ENCODE measurements around the gene PCDHGA3.
"Not testable (repeated sequence)": the region's sequence is repeated elsewhere in the genome, so short reads cannot be mapped to it uniquely, and the experiment has no call there.

The PCDHGA3 gene

DNA sequence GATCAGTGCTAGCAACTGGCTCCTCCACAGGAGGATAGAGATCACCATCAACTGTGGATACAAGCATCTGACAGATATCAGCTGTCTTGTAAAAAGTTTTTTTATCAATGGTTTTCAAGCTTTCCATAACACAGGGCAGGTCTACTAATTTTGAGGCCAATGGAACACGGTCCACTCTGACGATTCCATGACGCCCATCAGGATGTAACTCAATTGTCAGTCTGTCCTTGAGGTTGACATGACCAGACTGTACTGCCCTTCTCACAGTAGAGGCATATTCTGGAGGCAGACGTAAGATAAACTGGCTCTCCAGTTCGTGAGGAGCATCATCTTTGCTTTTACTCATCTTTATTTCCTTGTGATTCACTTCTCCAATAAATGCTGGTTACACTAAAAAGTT is 23.9 kb upstream of the PCDHGA3 start:
- peak overlapping the region; percentile 98 for H3K4me3 ChIP-seq (ENCODE audit: low read depth, low read length)

DNA sequence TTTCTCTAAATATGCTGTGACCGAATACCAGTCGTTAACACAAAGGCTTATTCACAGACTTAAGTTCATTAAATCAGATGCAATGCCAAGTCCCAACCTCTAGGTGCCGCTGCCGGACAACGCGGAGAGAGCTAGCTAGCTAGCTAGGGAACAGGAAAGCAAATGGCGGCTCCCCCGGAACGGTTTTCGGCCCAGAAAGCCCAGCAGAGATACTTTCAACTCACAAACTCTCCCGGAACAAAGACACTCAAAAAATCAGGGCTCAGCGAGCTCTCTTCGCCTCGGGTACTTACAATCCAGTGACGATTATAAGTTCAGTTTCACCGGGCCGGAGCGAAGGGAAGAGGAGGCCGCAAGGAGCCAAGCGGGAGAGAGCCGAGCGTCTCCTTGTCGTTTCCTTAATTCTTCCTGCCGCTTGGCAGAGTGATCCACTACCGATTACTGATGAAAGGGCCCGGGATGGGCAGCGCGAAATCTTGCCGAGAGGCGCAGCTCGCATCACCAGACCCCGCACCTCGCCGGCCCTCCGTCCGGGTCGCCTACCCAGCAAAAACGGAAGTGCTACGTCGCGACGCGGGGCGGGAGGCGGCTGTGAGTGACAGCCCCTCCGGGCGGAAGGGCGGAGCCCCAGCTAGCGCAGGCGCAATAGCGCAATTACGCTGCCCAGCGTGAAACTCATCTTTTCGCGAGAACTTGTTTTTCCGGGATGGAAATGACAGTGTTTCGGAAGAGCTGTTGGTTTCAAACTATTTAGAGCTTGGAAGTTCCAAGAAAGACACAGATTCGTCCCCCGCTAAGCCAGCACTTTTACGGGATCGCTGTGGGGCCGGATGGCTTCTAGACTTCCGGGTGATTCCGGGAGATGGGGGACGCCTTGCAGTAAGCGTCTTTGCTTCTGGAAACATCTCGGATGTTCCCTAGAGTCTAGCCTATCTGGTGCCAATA is 23.1 kb upstream of the PCDHGA3 start, which contains the start of gene TAF7:
TSS of gene TAF7 (minus strand) at position 560 of the 945 bp plus-strand sequence. CDS start 740 bp downstream, outside the sequence.
- TF ChIP-seq, protein P1, sequence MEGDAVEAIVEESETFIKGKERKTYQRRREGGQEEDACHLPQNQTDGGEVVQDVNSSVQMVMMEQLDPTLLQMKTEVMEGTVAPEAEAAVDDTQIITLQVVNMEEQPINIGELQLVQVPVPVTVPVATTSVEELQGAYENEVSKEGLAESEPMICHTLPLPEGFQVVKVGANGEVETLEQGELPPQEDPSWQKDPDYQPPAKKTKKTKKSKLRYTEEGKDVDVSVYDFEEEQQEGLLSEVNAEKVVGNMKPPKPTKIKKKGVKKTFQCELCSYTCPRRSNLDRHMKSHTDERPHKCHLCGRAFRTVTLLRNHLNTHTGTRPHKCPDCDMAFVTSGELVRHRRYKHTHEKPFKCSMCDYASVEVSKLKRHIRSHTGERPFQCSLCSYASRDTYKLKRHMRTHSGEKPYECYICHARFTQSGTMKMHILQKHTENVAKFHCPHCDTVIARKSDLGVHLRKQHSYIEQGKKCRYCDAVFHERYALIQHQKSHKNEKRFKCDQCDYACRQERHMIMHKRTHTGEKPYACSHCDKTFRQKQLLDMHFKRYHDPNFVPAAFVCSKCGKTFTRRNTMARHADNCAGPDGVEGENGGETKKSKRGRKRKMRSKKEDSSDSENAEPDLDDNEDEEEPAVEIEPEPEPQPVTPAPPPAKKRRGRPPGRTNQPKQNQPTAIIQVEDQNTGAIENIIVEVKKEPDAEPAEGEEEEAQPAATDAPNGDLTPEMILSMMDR (IDR thresholded peaks at IDR 0.05; ENCODE audit: borderline replicate concordance, insufficient read depth, low read depth, low read length): peak; percentile 84
- H3K4me3 ChIP-seq (ENCODE audit: low read depth, low read length): peak within 1 kb of the TSS; percentile 98

More for the DNA sequence above, 23.9 kb upstream of the PCDHGA3 start:
- TF ChIP-seq, protein P1 (IDR thresholded peaks at IDR 0.05; ENCODE audit: borderline replicate concordance, insufficient read depth, low read depth, low read length): no peak

DNA sequence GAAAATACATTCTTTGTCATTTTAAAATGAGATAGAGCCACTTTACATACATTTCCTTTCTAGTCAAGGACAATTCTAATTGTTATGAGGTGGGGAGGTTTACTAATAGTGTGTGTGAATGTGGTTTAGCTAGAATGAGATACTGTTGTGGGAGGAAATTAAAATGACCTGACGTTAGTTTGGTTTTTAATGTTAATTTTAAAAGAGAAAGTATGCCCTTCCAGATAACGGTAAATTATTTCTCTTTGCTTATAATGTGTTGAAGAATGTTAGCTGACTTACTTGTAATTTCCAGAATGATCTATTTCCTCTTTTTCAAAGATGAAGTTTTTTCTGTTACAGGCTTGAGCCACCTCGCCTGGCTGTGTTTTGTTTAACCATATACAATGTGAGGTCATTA is 21.4 kb upstream of the PCDHGA3 start:
- TF ChIP-seq, protein P1 (IDR thresholded peaks at IDR 0.05; ENCODE audit: borderline replicate concordance, insufficient read depth, low read depth, low read length): no peak
- no peak overlapping the region for H3K4me3 ChIP-seq (ENCODE audit: low read depth, low read length)

DNA sequence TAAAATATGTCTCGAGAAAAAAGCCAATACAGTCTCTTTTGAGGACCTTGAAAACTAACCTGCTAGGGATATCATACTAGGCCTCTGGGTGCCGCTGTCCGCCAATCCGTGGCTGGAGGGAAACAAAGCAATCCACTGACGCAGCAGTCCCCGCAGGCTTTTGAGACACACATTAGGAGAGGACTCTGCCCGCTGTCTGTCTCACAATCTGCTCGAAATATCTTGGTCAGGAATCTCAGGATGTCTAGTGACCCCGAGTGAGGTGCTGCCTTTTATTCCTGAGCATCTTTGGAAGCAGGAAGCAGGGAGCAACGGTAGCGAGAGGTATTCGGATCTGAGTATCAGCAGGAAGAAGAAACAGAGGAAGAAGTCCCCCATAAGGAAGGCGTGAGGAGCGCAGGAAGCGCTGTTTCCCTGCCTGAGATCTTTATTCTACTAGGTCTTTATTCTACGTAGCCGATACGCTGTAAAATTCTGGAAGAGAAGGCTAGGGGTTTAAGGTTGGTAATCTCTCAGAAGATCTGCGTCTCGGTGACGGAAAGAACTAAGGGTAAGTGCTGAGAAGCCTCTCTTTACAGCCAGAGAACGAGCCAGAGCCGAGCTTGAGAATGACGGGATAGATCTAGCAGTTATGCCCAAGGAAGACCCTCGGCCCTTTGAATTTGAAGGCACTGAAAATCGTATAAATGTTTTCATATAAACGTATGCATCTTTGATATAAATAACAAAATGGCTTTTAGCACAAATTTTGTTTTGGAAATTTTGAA is 17.4 kb upstream of the PCDHGA3 start:
- no peak overlapping the region for H3K4me3 ChIP-seq (ENCODE audit: low read depth, low read length)
- TF ChIP-seq, protein P1 (IDR thresholded peaks at IDR 0.05; ENCODE audit: borderline replicate concordance, insufficient read depth, low read depth, low read length): peak; percentile 58; the same call in 1 of the 2 replicates

DNA sequence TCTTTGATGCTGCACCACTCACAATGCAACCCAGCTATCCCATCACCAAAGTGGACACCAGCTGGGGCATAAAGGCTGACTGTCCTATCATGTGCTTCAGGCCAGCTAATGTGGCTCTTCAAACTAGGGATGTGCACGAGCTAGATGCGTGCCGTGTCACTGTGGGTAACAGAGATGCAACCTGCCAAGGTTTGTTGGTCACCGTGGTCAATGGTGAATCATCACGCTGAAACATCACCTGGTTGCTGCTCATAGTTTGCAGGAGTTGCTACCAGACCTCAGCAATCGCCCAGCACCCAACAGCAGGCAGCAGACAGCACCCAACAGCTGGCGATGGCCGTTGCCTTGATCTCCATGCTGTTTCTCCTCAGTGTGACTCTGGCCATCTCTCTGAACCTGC is 15.4 kb upstream of the PCDHGA3 start:
- H3K4me3 ChIP-seq (ENCODE audit: low read depth, low read length): no peak overlapping the region
- TF ChIP-seq, protein P1 (IDR thresholded peaks at IDR 0.05; ENCODE audit: borderline replicate concordance, insufficient read depth, low read depth, low read length): no peak

DNA sequence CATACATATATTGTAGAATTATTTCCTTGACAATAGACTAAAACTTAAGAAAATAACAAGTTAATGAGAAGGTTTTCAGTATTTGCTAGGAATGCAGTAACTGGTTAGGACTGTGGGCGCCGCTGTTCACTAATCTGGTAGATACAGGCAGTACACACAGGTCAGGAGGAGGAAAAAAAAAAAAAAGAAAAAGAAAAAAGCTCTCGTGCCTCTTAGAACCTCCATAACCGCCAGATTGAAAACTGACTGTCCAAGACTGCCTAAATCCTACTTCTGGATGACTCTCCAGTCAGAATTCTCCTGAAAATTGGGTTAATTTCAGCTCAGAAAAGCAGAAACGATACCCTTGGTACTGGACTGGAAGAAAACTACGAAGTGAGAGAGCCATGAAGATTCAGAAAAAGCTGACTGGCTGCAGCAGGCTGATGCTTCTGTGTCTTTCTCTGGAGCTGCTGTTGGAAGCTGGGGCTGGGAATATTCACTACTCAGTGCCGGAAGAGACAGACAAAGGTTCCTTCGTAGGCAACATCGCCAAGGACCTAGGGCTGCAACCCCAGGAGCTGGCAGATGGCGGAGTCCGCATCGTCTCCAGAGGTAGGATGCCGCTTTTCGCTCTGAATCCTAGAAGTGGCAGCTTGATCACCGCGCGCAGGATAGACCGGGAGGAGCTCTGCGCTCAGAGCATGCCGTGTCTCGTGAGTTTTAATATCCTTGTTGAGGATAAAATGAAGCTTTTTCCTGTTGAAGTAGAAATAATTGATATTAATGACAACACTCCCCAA is 13.1 kb upstream of the PCDHGA3 start, which contains the start of gene PCDHGA1:
TSS of gene PCDHGA1 (plus strand) at position 216 of the 782 bp plus-strand sequence.
- TF ChIP-seq, protein P1 (IDR thresholded peaks at IDR 0.05; ENCODE audit: borderline replicate concordance, insufficient read depth, low read depth, low read length): peak; percentile 40; the same call in 1 of the 2 replicates
- no peak within 1 kb of the TSS for H3K4me3 ChIP-seq (ENCODE audit: low read depth, low read length)

DNA sequence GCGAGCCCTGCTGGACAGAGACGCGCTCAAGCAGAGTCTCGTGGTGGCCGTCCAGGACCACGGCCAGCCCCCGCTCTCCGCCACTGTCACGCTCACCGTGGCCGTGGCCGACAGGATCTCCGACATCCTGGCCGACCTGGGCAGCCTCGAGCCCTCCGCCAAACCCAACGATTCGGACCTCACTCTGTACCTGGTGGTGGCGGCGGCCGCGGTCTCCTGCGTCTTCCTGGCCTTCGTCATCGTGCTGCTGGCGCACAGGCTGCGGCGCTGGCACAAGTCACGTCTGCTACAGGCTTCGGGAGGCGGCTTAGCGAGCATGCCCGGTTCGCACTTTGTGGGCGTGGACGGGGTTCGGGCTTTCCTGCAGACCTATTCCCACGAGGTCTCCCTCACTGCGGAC is 11.1 kb upstream of the PCDHGA3 start:
- not testable (repeated sequence) for H3K4me3 ChIP-seq (ENCODE audit: low read depth, low read length)
